Vagina (tissue), 2 donors: ENCODE data around the gene WNK2. TPM values are rescaled to one million over a fixed set of nuclear protein-coding genes. Genes with fewer than 3 reads are reported as not detected.

Experiments used
- DNase-seq, 2 donors: peaks; one replicate each; pipeline ENCODE4 v3.0.0-alpha.2; 2017; ENCODE audit errors: extremely low spot score in 2 of 2
- H3K27ac ChIP-seq: fragments of 200-600 bp; sonication (generic); one replicate; pipeline ENCODE4 v1.5.1; 2019
- H3K27me3 ChIP-seq: fragments of 200-600 bp; sonication (generic); one replicate; pipeline ENCODE4 v1.5.1; 2019
- H3K36me3 ChIP-seq, 2 donors: fragments of 200-600 bp; sonication (generic); one replicate each; pipeline ENCODE4 v1.5.1; 2017 to 2019
- H3K4me1 ChIP-seq: fragments of 200-600 bp; sonication (generic); one replicate; pipeline ENCODE4 v1.5.1; 2019
- H3K4me3 ChIP-seq, 2 donors: fragments of 200-600 bp; sonication (generic); 1 replicate in 1 of 2; 2 replicates in 1 of 2; pipeline ENCODE4 v1.5.1; 2016 to 2019
- H3K9me3 ChIP-seq: fragments of 200-600 bp; sonication (generic); one replicate; pipeline ENCODE4 v1.5.1; 2019
- CTCF ChIP-seq, 3 experiments: fragments of 450-650 bp in 2 of 3; fragments of 200-600 bp in 1 of 3; sonication (generic) in 1 of 3; IDR thresholded peaks; one replicate each; pipeline ENCODE4 v1.5.1; 2017 to 2019; ENCODE audit warnings: antibody characterized with exemption in 3 of 3, mild to moderate bottlenecking in 2 of 3, moderate library complexity in 2 of 3
- POLR2A ChIP-seq, 2 donors: fragments of 450-650 bp; IDR thresholded peaks; one replicate each; pipeline ENCODE4 v1.6.1; 2017; ENCODE audit warnings: antibody characterized with exemption in 2 of 2, mild to moderate bottlenecking in 2 of 2, moderate library complexity in 2 of 2
- POLR2AphosphoS5 ChIP-seq, 2 donors: sonication (generic); formaldehyde crosslinking; IDR thresholded peaks; one replicate each; pipeline ENCODE4 v1.9.0; 2017; ENCODE audit warnings: antibody characterized with exemption in 2 of 2, mild to moderate bottlenecking in 2 of 2, low read depth in 1 of 2; ENCODE audit not compliant: insufficient read depth in 1 of 2
- intact Hi-C: fragments of 100-400 bp; cut with DNase I; formaldehyde crosslinking; loops from one replicate; pipeline ENCODE4 v1.15.1; 2023
- total RNA-seq: library from RNA; depleted of rRNA; stranded (reverse); fragments of >200 nt; gene quantifications from one replicate; pipeline ENCODE4 v1.2.3, GENCODE V29; 2016

WNK2 gene
- total RNA-seq, 1 donor from 2014 or later: 24.8 TPM

- Histone ChIP-seq H3K27ac (no peak overlapping the region), H3K36me3 (no peaks in the 10 kb centered on the region), H3K27me3 (no peaks in the 10 kb centered on the region), H3K4me1 (peaks cover 6% of the 10 kb centered on the region), H3K9me3 (no peaks in the 10 kb centered on the region), H3K4me3 (no peak overlapping the region)
- TF ChIP-seq POLR2A (IDR thresholded peaks at IDR 0.05) (no peak), CTCF (IDR thresholded peaks at IDR 0.05) (no peak), POLR2AphosphoS5 (IDR thresholded peaks at IDR 0.05; ENCODE audit: insufficient read depth in 1 of 2, low read depth in 1 of 2) (no peak)
- intact Hi-C loops: no loop called here
- no peak for DNase-seq
Observed at GRCh38 chr9:93233033-93233432, 49.1 kb downstream of the WNK2 start.

- no peak for TF ChIP-seq POLR2A (IDR thresholded peaks at IDR 0.05)
- no peak for TF ChIP-seq POLR2AphosphoS5 (IDR thresholded peaks at IDR 0.05; ENCODE audit: insufficient read depth in 1 of 2, low read depth in 1 of 2)
- Histone ChIP-seq H3K9me3 (no peaks in the 10 kb centered on the region), H3K4me3 (no peak overlapping the region), H3K36me3 (no peaks in the 10 kb centered on the region), H3K27ac (no peak overlapping the region), H3K4me1 (peaks cover 6% of the 10 kb centered on the region), H3K27me3 (no peaks in the 10 kb centered on the region)
- no peak for DNase-seq
- intact Hi-C loops: no loop called here
Observed at GRCh38 chr9:93234600-93234999, 50.7 kb downstream of the WNK2 start.

- H3K36me3 ChIP-seq: no peaks in the 10 kb centered on the region
- TF ChIP-seq CTCF (IDR thresholded peaks at IDR 0.05) (no peak), POLR2A (IDR thresholded peaks at IDR 0.05) (no peak), POLR2AphosphoS5 (IDR thresholded peaks at IDR 0.05; ENCODE audit: insufficient read depth in 1 of 2, low read depth in 1 of 2) (no peak)
- DNase-seq: no peak
- H3K4me1 ChIP-seq: peaks cover 6% of the 10 kb centered on the region
- H3K27me3 ChIP-seq: no peaks in the 10 kb centered on the region
- H3K9me3 ChIP-seq: no peaks in the 10 kb centered on the region
- no peak overlapping the region for H3K27ac ChIP-seq
- no peak overlapping the region for H3K4me3 ChIP-seq
- intact Hi-C loops: no loop called here
Observed at GRCh38 chr9:93235300-93235960, 51.5 kb downstream of the WNK2 start.

- no peak for DNase-seq
Observed at GRCh38 chr9:93236541-93237206, 52.7 kb downstream of the WNK2 start.

GRCh38 chr9:93237540-93237939 is 53.6 kb downstream of the WNK2 start:
- DNase-seq: no peak
- Histone ChIP-seq H3K9me3 (no peaks in the 10 kb centered on the region), H3K4me3 (no peak overlapping the region), H3K27me3 (no peaks in the 10 kb centered on the region), H3K27ac (no peak overlapping the region), H3K36me3 (no peaks in the 10 kb centered on the region), H3K4me1 (peaks cover 6% of the 10 kb centered on the region)
- TF ChIP-seq POLR2AphosphoS5 (IDR thresholded peaks at IDR 0.05; ENCODE audit: insufficient read depth in 1 of 2, low read depth in 1 of 2): no peak
- TF ChIP-seq POLR2A (IDR thresholded peaks at IDR 0.05): no peak
- no peak for TF ChIP-seq CTCF (IDR thresholded peaks at IDR 0.05)
- intact Hi-C loops: no loop called here

More at GRCh38 chr9:93236541-93237206, 52.7 kb downstream of the WNK2 start:
- H3K27ac ChIP-seq: no peak overlapping the region
- intact Hi-C loops: no loop called here
- no peaks in the 10 kb centered on the region for H3K9me3 ChIP-seq
- TF ChIP-seq CTCF (IDR thresholded peaks at IDR 0.05) (no peak), POLR2A (IDR thresholded peaks at IDR 0.05) (no peak)
- no peaks in the 10 kb centered on the region for H3K27me3 ChIP-seq
- peaks cover 6% of the 10 kb centered on the region for H3K4me1 ChIP-seq
- H3K4me3 ChIP-seq: no peak overlapping the region
- H3K36me3 ChIP-seq: no peaks in the 10 kb centered on the region
